H9 (cell line): ENCODE results near the gene LGMN. TPM values are rescaled to one million over a fixed set of nuclear protein-coding genes. Genes with fewer than 3 reads are reported as not detected.

ENCODE experiments used
- DNase-seq: peaks from one replicate; pipeline ENCODE4 v3.0.0-alpha.2; 2017
- H2AFZ ChIP-seq: one replicate; pipeline ENCODE4 v1.6.1; 2013; ENCODE audit warnings: mild to moderate bottlenecking, low read length, control low read depth, moderate library complexity
- H2AK5ac ChIP-seq: 2 replicates; pipeline ENCODE4 v1.6.1; 2013; ENCODE audit warnings: low read length, control low read depth, mixed read lengths; ENCODE audit not compliant: insufficient read length
- H2BK120ac ChIP-seq: one replicate; pipeline ENCODE4 v1.6.1; 2013; ENCODE audit warnings: low read depth, mild to moderate bottlenecking, low read length, control low read depth, inconsistent platforms; ENCODE audit not compliant: poor library complexity, severe bottlenecking
- H2BK12ac ChIP-seq: 2 replicates; pipeline ENCODE4 v1.6.1; 2013; ENCODE audit warnings: low read length, control low read depth, mixed read lengths, low read depth; ENCODE audit not compliant: insufficient read length
- H2BK15ac ChIP-seq: 2 replicates; pipeline ENCODE4 v1.6.1; 2013; ENCODE audit warnings: low read depth, low read length, control low read depth
- H2BK20ac ChIP-seq: one replicate; pipeline ENCODE4 v1.6.1; 2013; ENCODE audit warnings: low read depth, mild to moderate bottlenecking, low read length, control low read depth, inconsistent platforms; ENCODE audit not compliant: poor library complexity, severe bottlenecking
- H2BK5ac ChIP-seq: 2 replicates; pipeline ENCODE4 v1.6.1; 2013; ENCODE audit warnings: low read length, control low read depth, mixed read lengths; ENCODE audit not compliant: insufficient read length
- H3K14ac ChIP-seq: 2 replicates; pipeline ENCODE4 v1.6.1; 2013; ENCODE audit warnings: low read length, control low read depth; ENCODE audit not compliant: insufficient read depth
- H3K18ac ChIP-seq: 2 replicates; pipeline ENCODE4 v1.6.1; 2013; ENCODE audit warnings: low read depth, mild to moderate bottlenecking, mixed read lengths, low read length, control low read depth; ENCODE audit not compliant: insufficient read length
- H3K23ac ChIP-seq: 2 replicates; pipeline ENCODE4 v1.6.1; 2013; ENCODE audit warnings: low read length, control low read depth, mixed read lengths, low read depth; ENCODE audit not compliant: insufficient read length
- H3K23me2 ChIP-seq: 2 replicates; pipeline ENCODE4 v1.6.1; 2013; ENCODE audit warnings: low read depth, mild to moderate bottlenecking, mixed read lengths, low read length, control low read depth; ENCODE audit not compliant: insufficient read length, poor library complexity, severe bottlenecking
- H3K27ac ChIP-seq: 2 replicates; pipeline ENCODE4 v1.5.1; 2013; ENCODE audit warnings: low read length, control low read depth, mixed read lengths, low read depth; ENCODE audit not compliant: insufficient read length
- H3K27me3 ChIP-seq: 2 replicates; pipeline ENCODE4 v1.6.1; 2013; ENCODE audit warnings: low read length, control low read depth, inconsistent platforms; ENCODE audit not compliant: insufficient read depth
- H3K4ac ChIP-seq: 2 replicates; pipeline ENCODE4 v1.6.1; 2013; ENCODE audit warnings: low read depth, mild to moderate bottlenecking, control low read depth, inconsistent platforms, low read length, moderate library complexity
- H3K4me1 ChIP-seq: 2 replicates; pipeline ENCODE4 v1.6.1; 2013; ENCODE audit warnings: low read length, control low read depth, inconsistent platforms; ENCODE audit not compliant: insufficient read depth
- H3K4me2 ChIP-seq: 2 replicates; pipeline ENCODE4 v1.6.1; 2013; ENCODE audit warnings: low read length, control low read depth, mixed read lengths; ENCODE audit not compliant: insufficient read length, insufficient read depth
- H3K56ac ChIP-seq: 2 replicates; pipeline ENCODE4 v1.6.1; 2013; ENCODE audit warnings: low read depth, mild to moderate bottlenecking, mixed read lengths, low read length, control low read depth; ENCODE audit not compliant: insufficient read length
- H3K79me1 ChIP-seq: 2 replicates; pipeline ENCODE4 v1.6.1; 2013; ENCODE audit warnings: low read depth, mild to moderate bottlenecking, moderate library complexity, low read length, control low read depth, inconsistent platforms; ENCODE audit not compliant: insufficient read depth, poor library complexity, severe bottlenecking
- H3K79me2 ChIP-seq: 2 replicates; pipeline ENCODE4 v1.6.1; 2013; ENCODE audit warnings: low read length, control low read depth, inconsistent platforms; ENCODE audit not compliant: insufficient read depth
- H3K9ac ChIP-seq: 2 replicates; pipeline ENCODE4 v1.6.1; 2013; ENCODE audit warnings: low read length, control low read depth, mixed read lengths; ENCODE audit not compliant: insufficient read length; ENCODE audit errors: extremely low read depth
- H3K9me3 ChIP-seq: one replicate; pipeline ENCODE4 v1.6.1; 2013; ENCODE audit warnings: low read depth, low read length, inconsistent platforms; ENCODE audit not compliant: control insufficient read depth
- H3T11ph ChIP-seq: one replicate; pipeline ENCODE4 v1.6.1; 2013; ENCODE audit warnings: mild to moderate bottlenecking, low read length, control low read depth, inconsistent platforms
- H4K20me1 ChIP-seq: one replicate; pipeline ENCODE4 v1.6.1; 2013; ENCODE audit not compliant: control insufficient read depth, insufficient read length, insufficient read depth
- H4K5ac ChIP-seq: 2 replicates; pipeline ENCODE4 v1.6.1; 2013; ENCODE audit warnings: low read depth, mild to moderate bottlenecking, mixed read lengths, low read length, control low read depth; ENCODE audit not compliant: insufficient read length
- H4K8ac ChIP-seq: replicated peaks from 2 replicates; pipeline ENCODE4 v1.6.1; 2013; ENCODE audit warnings: low read length, control low read depth, mixed read lengths, low read depth; ENCODE audit not compliant: insufficient read length
- H4K91ac ChIP-seq: 2 replicates; pipeline ENCODE4 v1.6.1; 2013; ENCODE audit warnings: low read depth, mild to moderate bottlenecking, moderate library complexity, mixed read lengths, low read length, control low read depth; ENCODE audit not compliant: insufficient read length
- H3K27ac Mint-ChIP-seq, 3 experiments: 2 replicates in 2 of 3; 3 replicates in 1 of 3; pipeline ENCODE4 v1.8.0; 2020 to 2021; ENCODE audit warnings: mixed read lengths in 3 of 3, mild to moderate bottlenecking in 1 of 3, moderate library complexity in 1 of 3
- H3K27me3 Mint-ChIP-seq: 2 replicates; pipeline ENCODE4 v1.8.0; 2021; ENCODE audit warnings: low read depth, mild to moderate bottlenecking, moderate library complexity, mixed read lengths
- H3K36me3 Mint-ChIP-seq, 3 experiments: 2 replicates in 2 of 3; 3 replicates in 1 of 3; pipeline ENCODE4 v1.8.0; 2020 to 2021; ENCODE audit warnings: low read depth in 3 of 3, mixed read lengths in 3 of 3; ENCODE audit not compliant: insufficient read depth in 1 of 3
- H3K4me1 Mint-ChIP-seq, 2 experiments: 2 replicates each; pipeline ENCODE4 v1.8.0; 2020; ENCODE audit warnings: mixed read lengths in 2 of 2
- H3K4me3 Mint-ChIP-seq, 2 experiments: 2 replicates in 1 of 2; 3 replicates in 1 of 2; pipeline ENCODE4 v1.8.0; 2020 to 2021; ENCODE audit warnings: mild to moderate bottlenecking in 2 of 2, mixed read lengths in 2 of 2, moderate library complexity in 1 of 2
- H3K9me3 Mint-ChIP-seq, 2 experiments: 2 replicates in 1 of 2; 3 replicates in 1 of 2; pipeline ENCODE4 v1.8.0; 2020; ENCODE audit warnings: mild to moderate bottlenecking in 2 of 2, mixed read lengths in 2 of 2, moderate library complexity in 1 of 2
- CTCF ChIP-seq: fragments of 200-600 bp; sonication (generic); conservative IDR thresholded peaks from 3 replicates; pipeline ENCODE4 v1.8.0; 2021; ENCODE audit warnings: antibody characterized with exemption, mild to moderate bottlenecking
- WGBS: extraction: QIAGEN DNeasy Blood & Tissue Kit; methylation state at CpG from one replicate; pipeline ENCODE4 v1.1.7; 2013; ENCODE audit warnings: missing lambda C conversion rate, low lambda C conversion rate, mixed read lengths; ENCODE audit not compliant: insufficient read length; ENCODE audit errors: extremely low coverage; 5-methylcytosine and 5-hydroxymethylcytosine counted together
- total RNA-seq: library from RNA; stranded (reverse); gene quantifications from 2 replicates; pipeline ENCODE4 v1.2.1, GENCODE V29; 2021

Gene LGMN
- total RNA-seq, 1 experiment from 2014 or later: 55.3 TPM

GRCh38 chr14:92658160-92658559 is 90.3 kb downstream of the LGMN start:
- Histone ChIP-seq H2BK15ac (no peak overlapping the region), H4K8ac (no peak overlapping the region), H3K27ac (no peak overlapping the region), H2BK120ac (no peak overlapping the region), H3K9me3 (no peaks in the 10 kb centered on the region), H3K4me2 (no peak overlapping the region), H3T11ph (no peak overlapping the region), H3K27me3 (no peaks in the 10 kb centered on the region), H3K56ac (no peak overlapping the region), H4K5ac (no peak overlapping the region), H3K79me2 (no peaks in the 10 kb centered on the region), H3K23me2 (no peaks in the 10 kb centered on the region), H3K79me1 (no peaks in the 10 kb centered on the region), H3K18ac (no peak overlapping the region), H2BK20ac (no peak overlapping the region), H3K9ac (no peak overlapping the region), H2BK12ac (no peak overlapping the region), H4K20me1 (no peaks in the 10 kb centered on the region), H3K4ac (no peak overlapping the region), H4K91ac (no peak overlapping the region), H2BK5ac (no peak overlapping the region), H3K23ac (no peak overlapping the region), H3K14ac (no peak overlapping the region), H2AK5ac (no peak overlapping the region), H3K4me1 (no peaks in the 10 kb centered on the region), H2AFZ (no peak overlapping the region)
- Mint-ChIP-seq H3K4me1 (peaks cover 6 to 14% of the 10 kb centered on the region in 2 experiments), H3K36me3 (peaks cover 0 to 3% (median 0%) of the 10 kb centered on the region in 3 experiments; a peak in 1 of 7 replicates), H3K4me3 (no peak overlapping the region), H3K9me3 (no peaks in the 10 kb centered on the region), H3K27me3 (peaks cover 2% of the 10 kb centered on the region; the same call in 1 of the 2 replicates), H3K27ac (peak overlapping the region in 2 of 3 experiments; percentile 19 to 74; a peak in 2 of 7 replicates)
- WGBS: no CpG with 5 or more reads among the region's 13 CpGs
- no peak for TF ChIP-seq CTCF
- no peak for DNase-seq
